ENCODE data around the gene CCNY.

DNA sequence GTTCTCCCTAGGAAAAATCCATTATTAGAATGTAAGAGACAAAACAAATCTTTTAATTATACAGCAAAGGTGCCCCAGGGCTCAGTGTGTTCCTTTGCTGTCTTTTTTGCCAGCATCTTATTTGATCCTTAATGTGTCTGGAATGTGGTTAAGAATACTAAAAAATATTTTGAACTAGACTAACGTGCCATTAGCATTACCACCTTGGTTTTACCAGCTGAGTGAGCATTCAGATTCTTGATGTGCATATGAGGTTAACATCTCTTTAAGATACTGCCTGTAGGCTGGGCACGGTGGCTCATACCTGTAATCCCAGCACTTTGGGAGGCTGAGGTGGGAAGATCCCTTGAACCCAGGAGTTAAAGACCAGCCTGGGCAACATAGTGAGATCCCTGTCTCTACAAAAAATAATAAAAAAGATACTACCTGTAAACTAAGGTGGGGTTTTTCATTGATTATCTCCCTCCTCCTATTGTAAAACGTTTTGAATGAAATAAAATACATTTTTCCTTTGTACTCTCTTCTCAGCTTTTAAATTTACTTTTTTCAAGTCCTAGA, 96.6 kb downstream of the CCNY start:
- TF ChIP-seq MAFK (IDR thresholded peaks at IDR 0.05; ENCODE audit: partially characterized antibody), result no peak
- TF ChIP-seq, protein P1, sequence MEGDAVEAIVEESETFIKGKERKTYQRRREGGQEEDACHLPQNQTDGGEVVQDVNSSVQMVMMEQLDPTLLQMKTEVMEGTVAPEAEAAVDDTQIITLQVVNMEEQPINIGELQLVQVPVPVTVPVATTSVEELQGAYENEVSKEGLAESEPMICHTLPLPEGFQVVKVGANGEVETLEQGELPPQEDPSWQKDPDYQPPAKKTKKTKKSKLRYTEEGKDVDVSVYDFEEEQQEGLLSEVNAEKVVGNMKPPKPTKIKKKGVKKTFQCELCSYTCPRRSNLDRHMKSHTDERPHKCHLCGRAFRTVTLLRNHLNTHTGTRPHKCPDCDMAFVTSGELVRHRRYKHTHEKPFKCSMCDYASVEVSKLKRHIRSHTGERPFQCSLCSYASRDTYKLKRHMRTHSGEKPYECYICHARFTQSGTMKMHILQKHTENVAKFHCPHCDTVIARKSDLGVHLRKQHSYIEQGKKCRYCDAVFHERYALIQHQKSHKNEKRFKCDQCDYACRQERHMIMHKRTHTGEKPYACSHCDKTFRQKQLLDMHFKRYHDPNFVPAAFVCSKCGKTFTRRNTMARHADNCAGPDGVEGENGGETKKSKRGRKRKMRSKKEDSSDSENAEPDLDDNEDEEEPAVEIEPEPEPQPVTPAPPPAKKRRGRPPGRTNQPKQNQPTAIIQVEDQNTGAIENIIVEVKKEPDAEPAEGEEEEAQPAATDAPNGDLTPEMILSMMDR (IDR thresholded peaks at IDR 0.05), result no peak
